ENCODE data around the gene BSX.

The BSX gene

DNA sequence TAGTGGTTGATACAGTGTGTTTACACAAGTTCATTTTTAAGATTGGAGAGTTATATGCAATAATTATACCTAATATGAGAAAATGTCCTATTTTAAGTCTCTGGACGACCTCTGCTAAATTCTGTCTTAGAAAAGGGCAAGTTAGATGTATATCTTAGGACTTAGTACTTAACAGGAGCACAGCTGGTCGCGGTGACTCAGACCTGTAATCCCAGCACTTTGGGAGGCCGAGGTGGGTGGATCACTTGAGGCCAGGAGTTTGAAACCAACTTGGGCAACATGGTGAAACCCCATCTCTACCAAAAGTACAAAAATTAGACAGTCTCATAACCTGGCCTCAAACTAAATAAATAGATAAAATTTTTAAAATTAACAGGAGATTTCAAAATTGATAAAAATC, 27.2 kb downstream of the BSX start:
- DNase-seq: no peak

DNA sequence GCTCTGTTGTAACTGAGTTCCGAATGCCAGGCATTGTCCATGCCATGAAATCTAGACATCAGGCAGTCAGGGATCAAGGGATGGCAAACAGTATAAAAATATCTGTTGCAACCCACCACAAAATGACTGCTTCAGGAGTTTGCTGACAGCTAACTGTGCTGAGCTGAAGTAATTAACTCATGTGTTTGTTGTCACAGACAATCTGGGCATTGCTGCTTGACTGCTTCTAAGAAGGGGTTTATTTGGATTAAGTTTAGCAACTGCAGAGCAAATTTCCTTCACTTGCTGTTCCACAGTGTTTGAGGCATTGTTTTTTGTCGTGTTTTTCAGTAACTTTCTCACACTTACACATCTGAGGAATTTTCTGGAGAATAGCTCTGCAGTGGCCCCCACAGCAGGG, 30.4 kb downstream of the BSX start:
- DNase-seq: no peak

DNA sequence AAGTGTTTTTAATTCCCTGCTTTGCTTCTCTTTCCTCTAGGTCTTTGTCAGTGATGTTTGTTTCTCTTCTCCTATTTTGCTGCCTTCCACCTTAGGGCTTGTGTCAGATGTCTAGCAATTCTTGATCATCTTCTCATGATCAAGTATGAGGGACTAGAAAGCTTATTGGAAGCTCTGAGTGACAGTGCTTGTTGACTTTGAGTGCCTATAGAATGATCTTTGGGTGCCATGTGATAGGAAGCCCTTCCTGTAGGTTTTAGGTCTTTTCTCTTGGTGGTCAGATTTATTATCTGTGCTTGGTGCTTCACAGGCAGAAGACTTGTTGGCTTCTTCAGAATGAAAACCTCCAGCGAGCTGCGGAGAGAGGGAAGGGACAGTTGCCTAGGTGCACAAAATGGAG, 43.1 kb downstream of the BSX start:
- no peak for DNase-seq

DNA sequence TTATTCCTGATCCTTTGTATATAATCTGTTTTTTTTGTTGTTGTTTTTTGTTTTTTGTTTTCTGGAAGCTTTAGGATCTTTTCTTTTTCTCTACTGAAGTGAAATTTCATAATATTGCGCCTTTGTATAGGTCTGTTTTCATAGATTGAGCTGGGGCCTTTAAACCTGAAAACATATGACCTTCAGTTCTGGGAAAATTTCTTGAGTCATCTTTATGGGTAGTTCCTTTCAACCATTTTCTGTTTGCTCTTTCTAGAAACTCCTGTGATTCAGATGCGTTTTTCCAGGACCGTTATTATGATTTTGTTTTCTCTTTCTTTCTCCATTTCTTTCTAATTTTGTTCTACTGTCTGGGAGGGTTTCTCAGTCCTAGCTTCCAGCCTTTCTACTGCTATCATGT, 43.7 kb downstream of the BSX start:
- DNase-seq: no peak

DNA sequence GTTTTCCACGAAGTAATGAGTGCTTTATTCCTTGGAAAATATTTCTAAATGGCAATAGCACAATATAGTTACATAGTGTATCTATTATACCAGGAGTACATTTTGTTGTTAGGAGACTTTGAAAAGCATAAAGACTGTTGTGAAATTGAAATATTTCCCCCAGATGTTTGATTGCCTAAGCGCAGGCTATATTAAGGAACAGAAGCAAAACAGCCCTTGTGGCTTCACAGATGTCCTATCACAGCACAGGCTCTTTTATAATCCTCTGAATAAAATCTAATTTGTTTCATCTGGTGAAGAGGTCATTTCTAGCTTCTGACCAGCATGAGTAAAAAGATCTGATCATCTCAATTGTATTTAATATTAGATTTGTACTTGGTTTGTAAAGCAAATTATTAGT, 48.2 kb downstream of the BSX start:
- peak in 1 of 2 experiments; percentile 13 for DNase-seq

DNA sequence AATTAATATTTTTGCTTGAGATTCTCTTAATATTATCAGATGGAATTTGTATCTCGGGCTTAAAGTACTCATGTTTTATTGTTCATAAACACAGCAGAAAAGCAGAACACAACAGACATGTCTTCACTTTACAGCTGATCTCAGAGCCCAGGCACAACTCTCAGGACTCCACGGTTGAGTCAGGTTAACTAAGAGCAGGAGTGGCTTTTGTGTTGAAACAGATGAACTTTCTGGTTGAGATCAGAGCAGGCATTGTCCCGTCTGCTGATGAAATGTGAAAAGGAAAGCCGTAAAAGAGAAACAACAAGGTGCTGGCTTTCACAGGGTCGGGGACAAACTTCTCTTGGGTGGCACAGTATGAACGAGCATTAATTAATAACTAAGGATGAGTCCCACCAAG, 50.1 kb downstream of the BSX start:
- DNase-seq: no peak

All from NCI-H524 (cell line).